Mammary epithelial cell (primary cell): ENCODE data around the gene BARX2.
"Not testable (repeated sequence)": the region's sequence is repeated elsewhere in the genome, so short reads cannot be mapped to it uniquely, and the experiment has no call there.

Experiments used
- CTCF ChIP-seq, 2 donors: IDR thresholded peaks in 1 of 2; conservative IDR thresholded peaks in 1 of 2; 2 replicates each; pipeline ENCODE4 v1.5.1; 2011 to 2012; ENCODE audit warnings: inconsistent platforms in 2 of 2, low read length in 2 of 2, mild to moderate bottlenecking in 2 of 2, control low read depth in 1 of 2, low read depth in 1 of 2; ENCODE audit not compliant: insufficient read depth in 1 of 2; ENCODE audit errors: extremely low read depth in 1 of 2
- EZH2 ChIP-seq: IDR thresholded peaks from 2 replicates; pipeline ENCODE4 v1.6.1; 2012; ENCODE audit warnings: low read length, inconsistent platforms, borderline replicate concordance

GRCh38 chr11:129344301-129344940 lies 31.2 kb upstream of the BARX2 start:
- not testable (repeated sequence) for TF ChIP-seq CTCF (conservative IDR thresholded peaks at IDR 0.05 in 1 of 2, IDR thresholded peaks at IDR 0.05 in 1 of 2; ENCODE audit: extremely low read depth in 1 of 2, insufficient read depth in 1 of 2, low read depth in 1 of 2, low read length in 2 of 2); EZH2
